GM12891 (cell line): Measurements from ENCODE around the gene METRNL.

Experiments used
- POLR2A ChIP-seq: IDR thresholded peaks from 2 replicates; pipeline ENCODE4 v1.6.1; 2011; ENCODE audit warnings: low read depth, low read length, control low read depth
- POLR2AphosphoS5 ChIP-seq: IDR thresholded peaks from 2 replicates; pipeline ENCODE4 v1.6.1; 2011; ENCODE audit warnings: low read depth, low read length, control low read depth
- TAF1 ChIP-seq: IDR thresholded peaks from 2 replicates; pipeline ENCODE4 v1.6.1; 2011; ENCODE audit warnings: low read depth, low read length, control low read depth

DNA sequence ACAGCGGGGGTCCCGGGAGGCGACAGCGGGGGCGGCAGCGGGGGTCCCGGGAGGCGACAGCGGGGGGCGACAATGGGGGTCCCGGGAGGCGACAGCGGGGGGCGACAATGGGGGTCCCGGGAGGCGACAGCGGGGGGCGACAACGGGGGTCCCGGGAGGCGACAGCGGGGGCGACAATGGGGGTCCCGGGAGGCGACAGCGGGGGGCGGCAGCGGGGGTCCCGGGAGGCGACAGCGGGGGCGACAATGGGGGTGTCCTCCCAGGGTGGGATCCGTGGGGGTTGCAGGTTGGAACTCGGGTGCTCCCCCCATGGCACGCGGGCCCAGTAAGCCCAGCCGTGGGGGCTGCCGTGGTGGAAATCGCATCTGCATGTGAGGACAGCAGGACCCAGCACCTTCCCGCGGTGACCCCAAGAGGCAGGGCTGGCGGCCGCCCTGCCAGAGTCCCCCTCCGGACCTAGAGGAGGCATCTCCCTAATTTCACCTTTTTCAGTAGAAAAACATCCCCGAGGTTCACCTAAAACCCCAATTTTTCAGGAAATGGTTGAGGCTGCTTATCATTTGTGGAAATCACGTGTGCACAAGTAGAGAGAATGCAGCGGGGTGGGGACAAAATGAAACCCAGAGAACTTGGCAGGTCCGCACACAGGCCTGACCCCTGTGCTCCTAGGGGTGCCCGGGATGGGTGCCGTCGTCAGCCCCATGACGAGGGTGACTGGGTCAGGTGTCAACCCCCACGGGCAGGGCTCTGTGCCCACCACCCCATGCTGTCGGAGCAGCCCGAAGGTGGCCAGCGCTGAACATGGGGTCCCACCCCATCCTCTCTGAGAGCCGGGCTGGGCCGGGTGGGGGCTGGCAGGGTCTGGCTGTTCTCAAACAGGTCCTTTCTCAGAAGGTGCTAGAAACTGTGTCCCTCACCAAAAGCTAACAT lies 10.5 kb upstream of the METRNL start:
- no peak for TF ChIP-seq POLR2A
- TF ChIP-seq POLR2AphosphoS5: no peak
- no peak for TF ChIP-seq TAF1
